Panc1 (cell line): ENCODE data around the gene CARHSP1. TPM values are rescaled to one million over a fixed set of nuclear protein-coding genes. Genes with fewer than 3 reads are reported as not detected.

Source experiments
- ATAC-seq: fragments of 200-7000 bp; cut with Tn5 transposase; 2 replicates; pipeline ENCODE4 v1.9.1; 2020; ENCODE audit warnings: mild to moderate bottlenecking, moderate library complexity
- BruUV-seq: library from RNA; stranded (reverse); fragments of 400-500 nt; replicated peaks from 2 replicates; lab custom pipeline; 2021; lab: Mats Ljungman, UMichigan
- CTCF ChIA-PET: fragments of 300-600 bp; sonication (Branson Sonifier 250); formaldehyde crosslinking; loops from one replicate; lab custom pipeline; 2022; ENCODE audit warnings: antibody characterized with exemption; lab: Charles Lee
- POLR2A ChIA-PET: fragments of 300-600 bp; sonication (Branson Sonifier 250); formaldehyde crosslinking; loops from one replicate; lab custom pipeline; 2022; ENCODE audit warnings: antibody characterized with exemption; lab: Charles Lee
- DNase-seq: peaks from one replicate; pipeline ENCODE4 v3.0.0-alpha.2; 2010; ENCODE audit warnings: low read depth, low spot score
- H3K27ac ChIP-seq: 2 replicates; pipeline ENCODE4 v1.5.1; 2011; ENCODE audit warnings: mild to moderate bottlenecking, low read length, inconsistent platforms
- H3K27me3 ChIP-seq: fragments of 200-500 bp; sonication (Bioruptor generic); 2 replicates; pipeline ENCODE4 v1.6.0; 2014; ENCODE audit warnings: low read length, inconsistent platforms; ENCODE audit not compliant: control insufficient read depth, insufficient read depth
- H3K36me3 ChIP-seq: fragments of 200-500 bp; sonication (Bioruptor generic); 2 replicates; pipeline ENCODE4 v1.5.1; 2014; ENCODE audit warnings: inconsistent platforms, mild to moderate bottlenecking, low read length, moderate library complexity; ENCODE audit not compliant: control insufficient read depth, insufficient read depth
- H3K4me1 ChIP-seq: 2 replicates; pipeline ENCODE4 v1.5.1; 2011; ENCODE audit warnings: inconsistent platforms, mild to moderate bottlenecking, low read length, moderate library complexity; ENCODE audit not compliant: control insufficient read depth, insufficient read depth
- H3K4me3 ChIP-seq, 2 experiments: 2 replicates each; pipeline ENCODE4 v1.5.1; 2011 to 2012; ENCODE audit warnings: low read depth in 2 of 2, low read length in 2 of 2, mild to moderate bottlenecking in 2 of 2, inconsistent platforms in 1 of 2, moderate library complexity in 1 of 2
- H3K9me3 ChIP-seq: fragments of 200-500 bp; sonication (Bioruptor generic); 2 replicates; pipeline ENCODE4 v1.5.1; 2014; ENCODE audit warnings: low read depth, mild to moderate bottlenecking, inconsistent platforms, low read length, moderate library complexity; ENCODE audit not compliant: control insufficient read depth, insufficient read depth
- POLR2AphosphoS5 ChIP-seq: IDR thresholded peaks from 2 replicates; pipeline ENCODE4 v1.6.1; 2012; ENCODE audit warnings: mild to moderate bottlenecking, low read depth, low read length, moderate library complexity
- REST ChIP-seq, 2 experiments: IDR thresholded peaks; 2 replicates each; pipeline ENCODE4 v1.6.1; 2011 to 2012; ENCODE audit warnings: low read depth in 2 of 2, control low read depth in 1 of 2, low read length in 1 of 2, mild to moderate bottlenecking in 1 of 2, moderate library complexity in 1 of 2; ENCODE audit not compliant: insufficient read depth in 1 of 2
- SIN3A ChIP-seq: IDR thresholded peaks from 2 replicates; pipeline ENCODE4 v1.6.1; 2012; ENCODE audit warnings: low read depth, mild to moderate bottlenecking, low read length, moderate library complexity, borderline replicate concordance; ENCODE audit not compliant: insufficient read depth
- TCF7L2 ChIP-seq: IDR thresholded peaks from 2 replicates; pipeline ENCODE4 v1.6.1; 2011; ENCODE audit warnings: mild to moderate bottlenecking, low read depth, low read length, inconsistent platforms
- in situ Hi-C: cut with HindIII; loops from 2 replicates; pipeline ENCODE4 v1.10.0; 2016; ENCODE audit warnings: low sequenced_read_pairs, low pct_unique_long_range_greater_than_20kb
- intact Hi-C: fragments of 100-400 bp; cut with micrococcal nuclease; formaldehyde crosslinking; loops from one replicate; pipeline ENCODE4 v1.10.0; 2022; ENCODE audit not compliant: unreplicated experiment
- total RNA-seq: library from RNA; stranded (reverse); gene quantifications from one replicate; pipeline ENCODE4 v1.2.1, GENCODE V29; 2021; ENCODE audit not compliant: unreplicated experiment
- TF ChIP-seq, protein P1 (sequence below): fragments of 450-650 bp; IDR thresholded peaks from 2 replicates; pipeline ENCODE4 v1.5.1; 2017; ENCODE audit warnings: mild to moderate bottlenecking

CARHSP1 gene
- total RNA-seq, 1 experiment from 2014 or later = 158 TPM

GRCh38 chr16:8867932-8868415, 832 bp downstream of the CARHSP1 start:
- intact Hi-C loops (loop anchor here (10.0 kb wide), 2 partner anchors 267 to 293 kb away; no protein-coding TSS in a partner anchor), in situ Hi-C loops (no loop called here)
- DNase-seq = no peak
- TF ChIP-seq SIN3A (no peak), REST (IDR thresholded peaks at IDR 0.05; ENCODE audit: insufficient read depth in 1 of 2, low read depth in 2 of 2, low read length in 1 of 2) (no peak), TCF7L2 (no peak), POLR2AphosphoS5 (no peak)
- TF ChIP-seq, protein P1, sequence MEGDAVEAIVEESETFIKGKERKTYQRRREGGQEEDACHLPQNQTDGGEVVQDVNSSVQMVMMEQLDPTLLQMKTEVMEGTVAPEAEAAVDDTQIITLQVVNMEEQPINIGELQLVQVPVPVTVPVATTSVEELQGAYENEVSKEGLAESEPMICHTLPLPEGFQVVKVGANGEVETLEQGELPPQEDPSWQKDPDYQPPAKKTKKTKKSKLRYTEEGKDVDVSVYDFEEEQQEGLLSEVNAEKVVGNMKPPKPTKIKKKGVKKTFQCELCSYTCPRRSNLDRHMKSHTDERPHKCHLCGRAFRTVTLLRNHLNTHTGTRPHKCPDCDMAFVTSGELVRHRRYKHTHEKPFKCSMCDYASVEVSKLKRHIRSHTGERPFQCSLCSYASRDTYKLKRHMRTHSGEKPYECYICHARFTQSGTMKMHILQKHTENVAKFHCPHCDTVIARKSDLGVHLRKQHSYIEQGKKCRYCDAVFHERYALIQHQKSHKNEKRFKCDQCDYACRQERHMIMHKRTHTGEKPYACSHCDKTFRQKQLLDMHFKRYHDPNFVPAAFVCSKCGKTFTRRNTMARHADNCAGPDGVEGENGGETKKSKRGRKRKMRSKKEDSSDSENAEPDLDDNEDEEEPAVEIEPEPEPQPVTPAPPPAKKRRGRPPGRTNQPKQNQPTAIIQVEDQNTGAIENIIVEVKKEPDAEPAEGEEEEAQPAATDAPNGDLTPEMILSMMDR = no peak
- H3K9me3 ChIP-seq = no peaks in the 10 kb centered on the region
- peaks cover 3% of the 10 kb centered on the region; the same call in 1 of the 2 replicates for H3K36me3 ChIP-seq
- ChIA-PET CTCF (interaction anchor here (0.8 to 1.1 kb wide), 2 partner anchors 12 to 141 kb away, joined by 5 to 6 read pairs; no protein-coding TSS in a partner anchor), POLR2A (no interaction called here)
- no peak for ATAC-seq
- peak overlapping the region; percentile 96 for H3K27ac ChIP-seq
- peaks cover 48% of the 10 kb centered on the region for H3K4me1 ChIP-seq
- TSS peak; percentile 80 for BruUV-seq
- no peaks in the 10 kb centered on the region for H3K27me3 ChIP-seq
- peak overlapping the region; percentile 81 to 86 for H3K4me3 ChIP-seq

- ATAC-seq (no peak), DNase-seq (no peak)
- TF ChIP-seq REST (IDR thresholded peaks at IDR 0.05; ENCODE audit: insufficient read depth in 1 of 2, low read depth in 2 of 2, low read length in 1 of 2) (no peak), SIN3A (0 out of 2 replicates have a peak, but pooled peaks have one; percentile 27)
- peak overlapping the region; percentile 96 for H3K27ac ChIP-seq
- peak overlapping the region; percentile 81 to 86 for H3K4me3 ChIP-seq
- H3K9me3 ChIP-seq = no peaks in the 10 kb centered on the region
- CTCF ChIA-PET = no interaction called here
- in situ Hi-C loops = no loop called here
- intact Hi-C loops = loop anchor here (10.0 kb wide), 2 partner anchors 267 to 293 kb away; no protein-coding TSS in a partner anchor
- no TSS peak for BruUV-seq
- peaks cover 54% of the 10 kb centered on the region for H3K4me1 ChIP-seq
- peaks cover 3% of the 10 kb centered on the region; the same call in 1 of the 2 replicates for H3K36me3 ChIP-seq
- no peaks in the 10 kb centered on the region for H3K27me3 ChIP-seq
- POLR2A ChIA-PET = no interaction called here
Observed at GRCh38 chr16:8867216-8867931, 1.4 kb downstream of the CARHSP1 start.
